ENCODE data around the gene SKA3.

The SKA3 gene

DNA sequence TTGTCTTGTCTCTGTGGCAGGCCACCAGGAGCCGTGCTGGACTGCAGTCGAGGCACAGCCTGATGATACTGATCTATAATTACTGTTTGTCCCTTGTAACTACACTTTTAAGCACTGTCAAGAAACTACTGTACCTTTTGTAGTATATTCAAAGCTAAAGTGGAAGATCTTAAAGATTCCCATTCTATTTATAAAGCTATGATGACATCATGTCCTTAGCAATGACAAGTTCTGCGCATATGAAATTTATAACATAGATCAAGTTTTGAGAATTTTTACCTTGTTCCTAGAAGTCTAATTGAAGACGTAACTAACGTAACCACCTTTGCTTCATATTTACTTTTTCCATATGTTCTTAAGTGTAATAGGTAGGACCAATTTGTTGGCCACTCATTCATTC lies 58.2 kb downstream of the SKA3 start:
- Histone ChIP-seq H4K20me1 (ENCODE audit: insufficient read depth, low read length) (no peaks in the 10 kb centered on the region), H3K9me3 (ENCODE audit: insufficient read depth, low read length) (no peaks in the 10 kb centered on the region), H3K4me1 (ENCODE audit: low read length) (no peaks in the 10 kb centered on the region), H3K9ac (ENCODE audit: low read length) (no peak overlapping the region), H2AFZ (ENCODE audit: low read depth, low read length) (no peak overlapping the region; the same call in 1 of the 2 replicates), H3K27me3 (ENCODE audit: low read depth, low read length) (no peaks in the 10 kb centered on the region), H3K4me2 (ENCODE audit: low read length) (no peak overlapping the region), H3K36me3 (replicated peaks; ENCODE audit: low read depth, low read length) (no peaks in the 10 kb centered on the region), H3K27ac (ENCODE audit: low read length) (no peak overlapping the region), H3K79me2 (ENCODE audit: low read length) (no peaks in the 10 kb centered on the region), H3K4me3 (ENCODE audit: low read length) (no peak overlapping the region)
- TF ChIP-seq, protein P1, sequence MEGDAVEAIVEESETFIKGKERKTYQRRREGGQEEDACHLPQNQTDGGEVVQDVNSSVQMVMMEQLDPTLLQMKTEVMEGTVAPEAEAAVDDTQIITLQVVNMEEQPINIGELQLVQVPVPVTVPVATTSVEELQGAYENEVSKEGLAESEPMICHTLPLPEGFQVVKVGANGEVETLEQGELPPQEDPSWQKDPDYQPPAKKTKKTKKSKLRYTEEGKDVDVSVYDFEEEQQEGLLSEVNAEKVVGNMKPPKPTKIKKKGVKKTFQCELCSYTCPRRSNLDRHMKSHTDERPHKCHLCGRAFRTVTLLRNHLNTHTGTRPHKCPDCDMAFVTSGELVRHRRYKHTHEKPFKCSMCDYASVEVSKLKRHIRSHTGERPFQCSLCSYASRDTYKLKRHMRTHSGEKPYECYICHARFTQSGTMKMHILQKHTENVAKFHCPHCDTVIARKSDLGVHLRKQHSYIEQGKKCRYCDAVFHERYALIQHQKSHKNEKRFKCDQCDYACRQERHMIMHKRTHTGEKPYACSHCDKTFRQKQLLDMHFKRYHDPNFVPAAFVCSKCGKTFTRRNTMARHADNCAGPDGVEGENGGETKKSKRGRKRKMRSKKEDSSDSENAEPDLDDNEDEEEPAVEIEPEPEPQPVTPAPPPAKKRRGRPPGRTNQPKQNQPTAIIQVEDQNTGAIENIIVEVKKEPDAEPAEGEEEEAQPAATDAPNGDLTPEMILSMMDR (IDR thresholded peaks at IDR 0.05; ENCODE audit: low read depth, low read length): no peak
- no peak for TF ChIP-seq EZH2phosphoT487 (IDR thresholded peaks at IDR 0.05; ENCODE audit: low read depth)

DNA sequence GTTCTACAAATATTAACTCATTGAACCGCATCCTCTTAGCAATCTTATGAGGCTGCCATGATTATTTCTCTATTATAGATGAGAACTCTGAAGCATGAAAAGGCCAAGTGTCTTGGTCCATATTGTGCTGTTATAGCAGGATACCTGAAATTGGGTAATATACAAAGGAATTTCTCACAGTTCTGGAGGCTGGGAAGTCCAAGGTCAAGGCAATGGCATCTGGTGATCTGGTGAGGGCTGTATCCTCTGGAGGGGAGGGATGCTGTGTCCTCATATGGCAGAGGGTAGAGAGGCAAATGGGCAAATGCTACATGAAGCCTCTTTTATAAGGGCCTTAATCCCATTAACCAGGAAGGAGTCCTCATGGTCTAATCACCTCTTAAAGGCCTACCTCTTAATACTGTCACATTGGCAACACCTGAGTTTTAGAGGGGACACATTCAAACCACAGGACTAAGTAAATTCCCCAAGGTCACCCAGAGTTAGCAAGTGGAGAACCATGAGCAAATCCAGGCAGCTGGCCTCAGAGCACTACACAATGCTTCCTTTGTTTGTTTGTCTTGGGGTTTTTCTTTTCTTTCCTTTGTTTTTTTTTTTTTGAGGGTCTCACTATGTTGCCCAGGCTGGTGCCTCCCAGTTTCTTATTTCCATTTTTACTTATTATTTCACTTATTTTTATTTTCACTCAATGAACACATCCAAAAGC lies 59.1 kb downstream of the SKA3 start:
- Histone ChIP-seq H3K9ac (ENCODE audit: low read length) (no peak overlapping the region), H3K4me3 (ENCODE audit: low read length) (no peak overlapping the region)
- TF ChIP-seq, protein P1 (IDR thresholded peaks at IDR 0.05; ENCODE audit: low read depth, low read length): no peak
- TF ChIP-seq EZH2phosphoT487 (IDR thresholded peaks at IDR 0.05; ENCODE audit: low read depth): no peak

DNA sequence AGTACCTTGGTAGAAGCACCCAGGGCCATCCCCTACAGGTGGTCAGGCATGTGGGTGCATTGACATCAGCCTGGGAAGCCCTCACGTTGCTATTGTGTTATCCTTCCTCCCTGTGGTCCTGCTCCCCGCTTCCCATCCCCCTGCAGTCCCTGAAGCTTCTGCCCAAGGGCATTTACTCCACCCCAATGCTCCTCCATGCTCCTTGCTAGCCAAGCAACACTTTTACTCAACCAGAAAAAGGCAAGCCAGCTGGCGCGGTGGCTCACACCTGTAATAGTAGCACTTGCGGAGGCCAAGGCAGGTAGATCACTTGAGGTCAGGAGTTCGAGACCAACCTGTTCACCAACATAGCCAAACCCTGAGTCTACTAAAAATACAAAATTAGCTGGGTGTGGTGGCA lies 60.2 kb downstream of the SKA3 start:
- Histone ChIP-seq H3K79me2 (ENCODE audit: low read length) (no peaks in the 10 kb centered on the region), H3K36me3 (replicated peaks; ENCODE audit: low read depth, low read length) (no peaks in the 10 kb centered on the region), H3K27ac (ENCODE audit: low read length) (no peak overlapping the region), H2AFZ (ENCODE audit: low read depth, low read length) (no peak overlapping the region), H3K4me3 (ENCODE audit: low read length) (no peak overlapping the region), H3K9me3 (ENCODE audit: insufficient read depth, low read length) (no peaks in the 10 kb centered on the region), H3K4me2 (ENCODE audit: low read length) (no peak overlapping the region), H3K4me1 (ENCODE audit: low read length) (no peaks in the 10 kb centered on the region), H4K20me1 (ENCODE audit: insufficient read depth, low read length) (no peaks in the 10 kb centered on the region), H3K9ac (ENCODE audit: low read length) (no peak overlapping the region), H3K27me3 (ENCODE audit: low read depth, low read length) (no peaks in the 10 kb centered on the region)
- TF ChIP-seq EZH2phosphoT487 (IDR thresholded peaks at IDR 0.05; ENCODE audit: low read depth): no peak

More for the DNA sequence above, 59.1 kb downstream of the SKA3 start:
- H3K79me2 ChIP-seq (ENCODE audit: low read length): no peaks in the 10 kb centered on the region
- H2AFZ ChIP-seq (ENCODE audit: low read depth, low read length): no peak overlapping the region
- H3K4me1 ChIP-seq (ENCODE audit: low read length): no peaks in the 10 kb centered on the region
- no peaks in the 10 kb centered on the region for H3K27me3 ChIP-seq (ENCODE audit: low read depth, low read length)
- H3K4me2 ChIP-seq (ENCODE audit: low read length): no peak overlapping the region
- H3K27ac ChIP-seq (ENCODE audit: low read length): no peak overlapping the region
- H3K9me3 ChIP-seq (ENCODE audit: insufficient read depth, low read length): no peaks in the 10 kb centered on the region
- H4K20me1 ChIP-seq (ENCODE audit: insufficient read depth, low read length): no peaks in the 10 kb centered on the region
- no peaks in the 10 kb centered on the region for H3K36me3 ChIP-seq (replicated peaks; ENCODE audit: low read depth, low read length)

DNA sequence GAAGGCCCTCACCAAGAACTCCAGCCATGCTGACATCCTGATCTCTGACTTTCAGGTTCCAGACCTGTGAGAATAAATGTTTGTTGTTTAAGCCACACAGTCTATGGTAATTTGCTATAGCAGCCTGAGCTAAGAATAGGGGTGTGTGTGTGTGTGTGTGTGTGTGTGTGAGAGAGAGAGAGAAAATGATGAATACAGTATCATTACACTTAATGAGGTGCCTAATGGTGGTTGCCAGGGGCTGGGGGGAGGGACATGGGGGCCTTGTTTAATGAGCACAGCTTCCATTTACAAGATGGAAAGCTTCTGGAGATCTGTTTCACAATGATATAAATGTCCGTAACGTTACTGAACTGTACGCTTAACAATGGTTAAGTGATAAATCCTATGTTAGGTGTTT lies 61.1 kb downstream of the SKA3 start:
- Histone ChIP-seq H3K4me3 (ENCODE audit: low read length) (no peak overlapping the region), H3K9ac (ENCODE audit: low read length) (no peak overlapping the region), H3K79me2 (ENCODE audit: low read length) (no peaks in the 10 kb centered on the region), H3K4me1 (ENCODE audit: low read length) (peaks cover 3% of the 10 kb centered on the region; the same call in 1 of the 2 replicates), H3K27me3 (ENCODE audit: low read depth, low read length) (no peaks in the 10 kb centered on the region), H3K36me3 (replicated peaks; ENCODE audit: low read depth, low read length) (no peaks in the 10 kb centered on the region), H3K27ac (ENCODE audit: low read length) (no peak overlapping the region), H3K4me2 (ENCODE audit: low read length) (no peak overlapping the region), H3K9me3 (ENCODE audit: insufficient read depth, low read length) (no peaks in the 10 kb centered on the region), H4K20me1 (ENCODE audit: insufficient read depth, low read length) (no peaks in the 10 kb centered on the region), H2AFZ (ENCODE audit: low read depth, low read length) (no peak overlapping the region)
- TF ChIP-seq EZH2phosphoT487 (IDR thresholded peaks at IDR 0.05; ENCODE audit: low read depth): no peak
- TF ChIP-seq, protein P1 (IDR thresholded peaks at IDR 0.05; ENCODE audit: low read depth, low read length): no peak
